GM12878 (cell line): ENCODE measurements around the gene GRM6. TPM values are rescaled to one million over a fixed set of nuclear protein-coding genes. Genes with fewer than 3 reads are reported as not detected.

Source experiments
- ATAC-seq: fragments of 200-7000 bp; cut with Tn5 transposase; 3 replicates; pipeline ENCODE4 v1.9.1; 2020; ENCODE audit warnings: mild to moderate bottlenecking, moderate library complexity
- BruUV-seq: library from RNA; stranded (reverse); fragments of 400-500 nt; replicated peaks from 2 replicates; lab custom pipeline; 2021; lab: Mats Ljungman, UMichigan
- CTCF ChIA-PET: fragments of 300-600 bp; sonication (Branson Sonifier 250); formaldehyde crosslinking; extraction: SDS; loops from one replicate; lab custom pipeline; 2021; ENCODE audit warnings: inconsistent platforms; lab: Yijun Ruan, JAX
- POLR2A ChIA-PET: fragments of 350-600 bp; formaldehyde crosslinking; extraction: SDS; loops from one replicate; lab custom pipeline; 2021; ENCODE audit warnings: inconsistent platforms; lab: Charles Lee
- RAD21 ChIA-PET: fragments of 300-600 bp; sonication (Branson Sonifier 250); formaldehyde crosslinking; loops from one replicate; lab custom pipeline; 2023; ENCODE audit warnings: antibody characterized with exemption; ENCODE audit not compliant: unreplicated experiment; lab: Charles Lee
- SMC1A ChIA-PET: fragments of 300-600 bp; sonication (Branson Sonifier 250); formaldehyde crosslinking; loops from one replicate; lab custom pipeline; 2023; ENCODE audit not compliant: unreplicated experiment, uncharacterized antibody; lab: Charles Lee
- DNase-seq: peaks from one replicate; pipeline ENCODE4 v3.0.0-alpha.2; 2011; ENCODE audit warnings: low read depth, low spot score
- FAIRE-seq: peaks from 3 replicates; lab custom pipeline; 2011; peaks lifted over from hg19 to GRCh38; lab: Jason Lieb, UNC
- H2AFZ ChIP-seq: 2 replicates; pipeline ENCODE4 v1.6.0; 2011; ENCODE audit warnings: low read depth, low read length, control low read depth; ENCODE audit not compliant: control insufficient read depth
- H3K27ac ChIP-seq: 2 replicates; pipeline ENCODE4 v1.5.1; 2011; ENCODE audit warnings: control low read depth; ENCODE audit not compliant: control insufficient read depth, insufficient read depth
- H3K27me3 ChIP-seq, 2 experiments: replicated peaks in 1 of 2; 2 replicates each; pipeline versions ENCODE4 v1.6.0 to v1.6.1; 2011; ENCODE audit warnings: low read length in 1 of 2; ENCODE audit not compliant: control insufficient read depth in 2 of 2, insufficient read depth in 2 of 2
- H3K36me3 ChIP-seq, 2 experiments: 2 replicates each; pipeline ENCODE4 v1.5.1; 2011; ENCODE audit warnings: low read length in 1 of 2; ENCODE audit not compliant: control insufficient read depth in 2 of 2, insufficient read depth in 2 of 2
- H3K4me1 ChIP-seq: 2 replicates; pipeline ENCODE4 v1.6.1; 2011; ENCODE audit warnings: mild to moderate bottlenecking, low read length, moderate library complexity, mixed read lengths; ENCODE audit not compliant: control insufficient read depth, insufficient read depth
- H3K4me2 ChIP-seq: 2 replicates; pipeline ENCODE4 v1.6.0; 2011; ENCODE audit warnings: control low read depth; ENCODE audit not compliant: control insufficient read depth, insufficient read depth
- H3K4me3 ChIP-seq: fragments of 200-600 bp; sonication (generic); 2 replicates; pipeline ENCODE4 v1.5.1; 2016
- H3K79me2 ChIP-seq: 2 replicates; pipeline ENCODE4 v1.6.0; 2011; ENCODE audit warnings: low read length; ENCODE audit not compliant: control insufficient read depth, insufficient read depth
- H3K9ac ChIP-seq: 2 replicates; pipeline ENCODE4 v1.8.0; 2011; ENCODE audit warnings: low read length, control low read depth, mixed read lengths; ENCODE audit not compliant: control insufficient read depth, insufficient read depth
- H3K9me3 ChIP-seq: replicated peaks from 3 replicates; pipeline ENCODE4 v1.5.1; 2011; ENCODE audit warnings: mild to moderate bottlenecking, low read length; ENCODE audit not compliant: control insufficient read depth, insufficient read depth
- H4K20me1 ChIP-seq: 2 replicates; pipeline ENCODE4 v1.6.0; 2011; ENCODE audit not compliant: control insufficient read depth, insufficient read depth
- HDAC2 ChIP-seq: fragments of 200-600 bp; sonication (generic); IDR thresholded peaks from 2 replicates; pipeline ENCODE4 v1.6.1; 2017
- MTA2 ChIP-seq: fragments of 450-650 bp; IDR thresholded peaks from 2 replicates; pipeline ENCODE4 v1.6.1; 2016; ENCODE audit warnings: low read depth, mild to moderate bottlenecking, moderate library complexity
- NFIC ChIP-seq: IDR thresholded peaks from 2 replicates; pipeline ENCODE4 v1.6.1; 2012; ENCODE audit warnings: low read depth, mild to moderate bottlenecking, inconsistent platforms, low read length, moderate library complexity
- SMC3 ChIP-seq: IDR thresholded peaks from 2 replicates; pipeline ENCODE4 v1.6.1; 2011; ENCODE audit warnings: low read length, improper control_type of control experiment, borderline replicate concordance
- STAT3 ChIP-seq: IDR thresholded peaks from 2 replicates; pipeline ENCODE4 v1.6.1; 2011; ENCODE audit warnings: low read depth, low read length, improper control_type of control experiment
- TAF1 ChIP-seq: IDR thresholded peaks from 2 replicates; pipeline ENCODE4 v1.6.1; 2011; ENCODE audit warnings: mild to moderate bottlenecking, low read depth, low read length, borderline replicate concordance
- WRNIP1 ChIP-seq: IDR thresholded peaks from 2 replicates; pipeline ENCODE4 v1.6.1; 2011; ENCODE audit warnings: low read depth, low read length, improper control_type of control experiment, borderline replicate concordance
- YBX1 ChIP-seq: fragments of 450-650 bp; IDR thresholded peaks from 2 replicates; pipeline ENCODE4 v1.6.1; 2016; ENCODE audit warnings: antibody characterized with exemption
- ZNF24 ChIP-seq: fragments of 450-650 bp; IDR thresholded peaks from 2 replicates; pipeline ENCODE4 v1.6.1; 2017; ENCODE audit warnings: antibody characterized with exemption, mild to moderate bottlenecking
- ZSCAN29 ChIP-seq: fragments of 450-650 bp; IDR thresholded peaks from 2 replicates; pipeline ENCODE4 v1.6.1; 2017; ENCODE audit warnings: mild to moderate bottlenecking, moderate library complexity
- WGBS: methylation state at CpG from one replicate; pipeline ENCODE4 v1.1.6; 2016; ENCODE audit warnings: low lambda C conversion rate; ENCODE audit not compliant: insufficient replicate concordance, insufficient coverage; ENCODE audit errors: missing lambda C conversion rate; 5-methylcytosine and 5-hydroxymethylcytosine counted together
- in situ Hi-C: fragments of 300-500 bp; cut with MboI; formaldehyde crosslinking; loops from 9 replicates; pipeline ENCODE4 v1.14.3; 2018; ENCODE audit warnings: mixed read lengths
- intact Hi-C: fragments of 100-400 bp; cut with micrococcal nuclease; formaldehyde crosslinking; loops from one replicate; pipeline ENCODE4 v1.14.2; 2022; ENCODE audit not compliant: unreplicated experiment
- polyA plus RNA-seq, 11 experiments: library from polyadenylated mRNA; depleted of rRNA in 4 of 11; unstranded in 6 of 11; stranded (reverse) in 5 of 11; fragments of >200 nt; fragmentation: Nextera tagmentation in 4 of 11; fragmentation: Illumina TruSeq in 1 of 11; extraction: Ambion mirVana in 4 of 11; extraction: Trizol in 1 of 11; gene quantifications; 1 replicate in 1 of 11; 2 replicates in 10 of 11; pipeline versions ENCODE4 v1.2.1 to v1.2.3, GENCODE V29; 2011 to 2016; ENCODE audit warnings: inconsistent platforms in 2 of 11, missing spikeins in 2 of 11, low read depth in 1 of 11
- total RNA-seq, 4 experiments: library from RNA; depleted of rRNA in 3 of 4; stranded (reverse); fragments of >200 nt in 3 of 4; fragmentation: Illumina TruSeq in 1 of 4; extraction: Trizol in 1 of 4; gene quantifications; 2 replicates each; pipeline versions ENCODE4 v1.2.1 to v1.2.3, GENCODE V29; 2013 to 2021
- TF ChIP-seq, protein P1 (sequence below): fragments of 450-650 bp; IDR thresholded peaks from 2 replicates; pipeline ENCODE4 v1.6.1; 2017; ENCODE audit warnings: mild to moderate bottlenecking, low read depth, inconsistent platforms; ENCODE audit not compliant: poor library complexity, severe bottlenecking
- TF ChIP-seq, protein P2 (sequence below): IDR thresholded peaks from 2 replicates; pipeline ENCODE4 v1.6.1; 2011; ENCODE audit warnings: mild to moderate bottlenecking, low read depth, low read length, moderate library complexity; ENCODE audit not compliant: insufficient replicate concordance

Gene GRM6
- total and polyA plus RNA-seq, 10 of the 15 experiments (the other 5 are each of a cell fraction or from before 2014, with no cell fraction given) = not detected

DNA sequence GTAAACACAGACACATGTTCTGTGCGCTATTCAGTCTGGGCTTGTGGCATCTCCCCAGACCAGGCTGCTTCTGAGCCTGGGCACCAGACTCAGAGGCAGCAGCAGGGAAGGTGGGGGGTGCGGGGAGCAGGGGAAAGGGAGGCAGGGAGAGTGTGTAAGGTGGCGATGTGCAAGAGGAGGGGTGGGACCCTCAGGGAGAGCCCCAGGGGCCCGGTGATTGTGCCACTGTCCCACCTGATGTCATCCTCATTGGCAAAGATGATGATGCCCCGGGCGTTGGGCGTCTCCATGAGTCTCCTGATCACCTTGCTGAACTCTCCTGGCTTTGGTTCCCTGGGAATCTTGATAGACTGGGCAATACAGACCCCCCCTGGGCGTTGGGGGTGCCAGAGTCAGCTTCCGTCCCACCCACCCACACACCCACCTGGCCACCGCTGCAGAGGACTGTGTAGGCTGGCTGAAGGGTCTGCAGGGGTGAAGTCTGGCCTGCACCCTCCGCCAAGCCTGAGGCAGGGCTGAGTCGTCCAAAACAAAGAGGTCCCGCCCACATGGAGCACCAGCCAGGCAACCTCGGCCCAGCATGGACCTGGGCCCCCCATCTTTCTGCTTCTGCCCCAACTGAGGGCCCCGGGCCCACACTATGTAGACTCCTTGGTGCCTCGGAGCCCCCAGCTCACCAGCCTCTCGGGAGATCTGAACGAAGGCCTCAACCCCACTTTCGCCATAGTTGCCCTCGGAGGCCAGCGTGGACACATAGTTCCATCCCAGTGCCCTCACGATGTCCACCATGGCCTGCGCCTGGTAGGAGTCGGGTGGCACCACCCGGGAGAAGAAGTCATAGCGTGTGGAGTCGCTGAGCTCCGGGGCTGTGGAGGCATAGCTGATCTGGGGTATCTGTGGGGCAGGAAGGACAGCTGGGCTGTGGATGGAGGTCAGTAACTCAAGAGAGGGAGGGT is 3.7 kb downstream of the GRM6 start:
- WGBS = 43% methylated on average over 28 of the region's 28 CpGs
- intact Hi-C loops (no loop called here), in situ Hi-C loops (no loop called here)
- Histone ChIP-seq H3K79me2 (no peaks in the 10 kb centered on the region), H3K4me3 (no peak overlapping the region), H3K9ac (no peak overlapping the region), H3K4me2 (no peak overlapping the region), H2AFZ (no peak overlapping the region), H4K20me1 (no peaks in the 10 kb centered on the region), H3K27me3 (no peaks in the 10 kb centered on the region), H3K27ac (no peak overlapping the region), H3K9me3 (no peaks in the 10 kb centered on the region; the same call in 2 of the 3 replicates), H3K4me1 (no peaks in the 10 kb centered on the region), H3K36me3 (no peaks in the 10 kb centered on the region)
- ChIA-PET CTCF (no interaction called here), POLR2A (no interaction called here), RAD21 (no interaction called here), SMC1A (no interaction called here)
- no peak for ATAC-seq
- no TSS peak for BruUV-seq
- DNase-seq = no peak
- no peak for TF ChIP-seq YBX1
- TF ChIP-seq SMC3 = no peak
- no peak for TF ChIP-seq WRNIP1
- FAIRE-seq = no peak

DNA sequence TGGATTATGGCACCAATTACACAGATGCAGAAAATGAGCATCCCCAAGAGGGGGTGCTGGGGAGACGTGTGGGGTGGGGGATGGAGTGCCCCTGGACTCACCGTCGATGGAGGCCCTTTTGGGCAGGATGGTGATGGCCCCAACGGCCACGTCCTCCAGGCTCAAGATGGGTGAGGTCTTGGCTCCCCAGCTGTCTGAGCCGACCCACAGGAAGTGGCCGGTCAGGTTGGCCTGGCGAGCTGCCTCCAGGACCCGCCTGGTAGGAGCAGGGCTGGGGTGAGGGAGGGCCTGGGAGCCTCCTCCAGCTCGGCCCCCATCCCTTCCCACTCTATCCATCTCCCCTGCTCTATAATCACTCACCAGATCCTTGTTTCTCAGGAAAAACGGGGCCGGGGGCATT is 4.6 kb downstream of the GRM6 start:
- ChIA-PET RAD21 (no interaction called here), CTCF (no interaction called here), POLR2A (no interaction called here), SMC1A (no interaction called here)
- Histone ChIP-seq H3K27me3 (no peaks in the 10 kb centered on the region), H3K9ac (no peak overlapping the region), H2AFZ (no peak overlapping the region), H3K36me3 (no peaks in the 10 kb centered on the region), H4K20me1 (no peaks in the 10 kb centered on the region), H3K4me1 (no peaks in the 10 kb centered on the region), H3K27ac (no peak overlapping the region), H3K4me2 (no peak overlapping the region), H3K4me3 (no peak overlapping the region), H3K79me2 (no peaks in the 10 kb centered on the region), H3K9me3 (no peaks in the 10 kb centered on the region; the same call in 2 of the 3 replicates)
- no peak for ATAC-seq
- WGBS = 42% methylated on average over 12 of the region's 12 CpGs
- no peak for DNase-seq
- in situ Hi-C loops (no loop called here), intact Hi-C loops (no loop called here)
- no peak for FAIRE-seq
- BruUV-seq = no TSS peak
- TF ChIP-seq MTA2 (no peak), NFIC (no peak), HDAC2 (no peak), ZNF24 (no peak), STAT3 (no peak), ZSCAN29 (no peak), TAF1 (no peak)
- TF ChIP-seq, protein P1, sequence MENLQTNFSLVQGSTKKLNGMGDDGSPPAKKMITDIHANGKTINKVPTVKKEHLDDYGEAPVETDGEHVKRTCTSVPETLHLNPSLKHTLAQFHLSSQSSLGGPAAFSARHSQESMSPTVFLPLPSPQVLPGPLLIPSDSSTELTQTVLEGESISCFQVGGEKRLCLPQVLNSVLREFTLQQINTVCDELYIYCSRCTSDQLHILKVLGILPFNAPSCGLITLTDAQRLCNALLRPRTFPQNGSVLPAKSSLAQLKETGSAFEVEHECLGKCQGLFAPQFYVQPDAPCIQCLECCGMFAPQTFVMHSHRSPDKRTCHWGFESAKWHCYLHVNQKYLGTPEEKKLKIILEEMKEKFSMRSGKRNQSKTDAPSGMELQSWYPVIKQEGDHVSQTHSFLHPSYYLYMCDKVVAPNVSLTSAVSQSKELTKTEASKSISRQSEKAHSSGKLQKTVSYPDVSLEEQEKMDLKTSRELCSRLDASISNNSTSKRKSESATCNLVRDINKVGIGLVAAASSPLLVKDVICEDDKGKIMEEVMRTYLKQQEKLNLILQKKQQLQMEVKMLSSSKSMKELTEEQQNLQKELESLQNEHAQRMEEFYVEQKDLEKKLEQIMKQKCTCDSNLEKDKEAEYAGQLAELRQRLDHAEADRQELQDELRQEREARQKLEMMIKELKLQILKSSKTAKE = no peak
- TF ChIP-seq, protein P2, sequence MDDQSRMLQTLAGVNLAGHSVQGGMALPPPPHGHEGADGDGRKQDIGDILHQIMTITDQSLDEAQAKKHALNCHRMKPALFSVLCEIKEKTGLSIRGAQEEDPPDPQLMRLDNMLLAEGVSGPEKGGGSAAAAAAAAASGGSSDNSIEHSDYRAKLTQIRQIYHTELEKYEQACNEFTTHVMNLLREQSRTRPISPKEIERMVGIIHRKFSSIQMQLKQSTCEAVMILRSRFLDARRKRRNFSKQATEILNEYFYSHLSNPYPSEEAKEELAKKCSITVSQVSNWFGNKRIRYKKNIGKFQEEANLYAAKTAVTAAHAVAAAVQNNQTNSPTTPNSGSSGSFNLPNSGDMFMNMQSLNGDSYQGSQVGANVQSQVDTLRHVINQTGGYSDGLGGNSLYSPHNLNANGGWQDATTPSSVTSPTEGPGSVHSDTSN = no peak
